NCI-H510A (cell line): ENCODE measurements around the gene ZNF574.
"Not testable (repeated sequence)": the region's sequence is repeated elsewhere in the genome, so short reads cannot be mapped to it uniquely, and the experiment has no call there.

Experiments used
- DNase-seq: peaks from one replicate; lab custom pipeline; 2025; lab: John Stamatoyannopoulos, UW

Gene ZNF574

GRCh38 chr19:42099336-42099925 is 23.5 kb downstream of the ZNF574 start:
- no peak for DNase-seq

- not testable (repeated sequence) for DNase-seq
Measured at GRCh38 chr19:42100241-42100640, 24.3 kb downstream of the ZNF574 start.

GRCh38 chr19:42102877-42103276 is 26.9 kb downstream of the ZNF574 start:
- no peak for DNase-seq

- no peak for DNase-seq
Measured at GRCh38 chr19:42105368-42105767, 29.4 kb downstream of the ZNF574 start.

- DNase-seq, result peak; percentile 76
Measured at GRCh38 chr19:42108527-42109389, 32.8 kb downstream of the ZNF574 start.

GRCh38 chr19:42109896-42110295 is 33.9 kb downstream of the ZNF574 start:
- DNase-seq, result no peak

GRCh38 chr19:42110658-42111057 is 34.7 kb downstream of the ZNF574 start:
- DNase-seq, result no peak

GRCh38 chr19:42111384-42111783 is 35.4 kb downstream of the ZNF574 start:
- no peak for DNase-seq

GRCh38 chr19:42111811-42112210 is 35.8 kb downstream of the ZNF574 start:
- DNase-seq, result no peak

GRCh38 chr19:42113641-42114348 is 37.8 kb downstream of the ZNF574 start:
- peak; percentile 76 for DNase-seq

GRCh38 chr19:42114412-42114811 is 38.4 kb downstream of the ZNF574 start:
- peak; percentile 86 for DNase-seq

- no peak for DNase-seq
Measured at GRCh38 chr19:42115219-42115618, 39.3 kb downstream of the ZNF574 start.

GRCh38 chr19:42115705-42116104 is 39.7 kb downstream of the ZNF574 start:
- DNase-seq, result no peak

- DNase-seq, result no peak
Measured at GRCh38 chr19:42116308-42117075, 40.5 kb downstream of the ZNF574 start.

GRCh38 chr19:42117076-42117475 is 41.1 kb downstream of the ZNF574 start:
- no peak for DNase-seq

- DNase-seq, result no peak
Measured at GRCh38 chr19:42120276-42120980, 44.5 kb downstream of the ZNF574 start.

GRCh38 chr19:42121036-42121621 is 45.2 kb downstream of the ZNF574 start:
- no peak for DNase-seq

GRCh38 chr19:42121656-42122069 is 45.7 kb downstream of the ZNF574 start:
- DNase-seq, result no peak

GRCh38 chr19:42122691-42123607 is 47.0 kb downstream of the ZNF574 start:
- no peak for DNase-seq

- DNase-seq, result no peak
Measured at GRCh38 chr19:42123765-42124164, 47.8 kb downstream of the ZNF574 start.
